Heart left ventricle (tissue), 16 donors: ENCODE results near the gene PEPD. TPM values are rescaled to one million over a fixed set of nuclear protein-coding genes. Genes with fewer than 3 reads are reported as not detected.
"Not testable (repeated sequence)": the region's sequence is repeated elsewhere in the genome, so short reads cannot be mapped to it uniquely, and the experiment has no call there.

ENCODE experiments used
- ATAC-seq, 4 donors: fragments of 200-7000 bp; cut with Tn5 transposase; one replicate each; pipeline ENCODE4 v1.9.1; 2020 to 2022; ENCODE audit warnings: moderate library complexity in 4 of 4, mild to moderate bottlenecking in 3 of 4, moderate number of reproducible peaks in 1 of 4
- DNase-seq, 5 donors: peaks; one replicate each; pipeline ENCODE4 v3.0.0-alpha.2; 2020
- H3K27ac ChIP-seq, 12 donors: fragments of 200-600 bp; sonication (generic) in 4 of 12; one replicate each; pipeline versions ENCODE4 v1.5.0 to v1.8.0; 2016 to 2022; ENCODE audit warnings: mild to moderate bottlenecking in 2 of 12
- H3K27me3 ChIP-seq, 9 donors: fragments of 200-600 bp; sonication (generic) in 2 of 9; one replicate each; pipeline versions ENCODE4 v1.5.1 to v1.8.0; 2016 to 2022; ENCODE audit warnings: mild to moderate bottlenecking in 3 of 9
- H3K36me3 ChIP-seq, 9 donors: fragments of 200-600 bp; sonication (generic) in 2 of 9; one replicate each; pipeline versions ENCODE4 v1.5.0 to v1.8.0; 2018 to 2022; ENCODE audit warnings: mild to moderate bottlenecking in 2 of 9
- H3K4me1 ChIP-seq, 12 donors: fragments of 200-600 bp; sonication (generic) in 4 of 12; one replicate each; pipeline versions ENCODE4 v1.5.0 to v1.8.0; 2016 to 2022; ENCODE audit warnings: mild to moderate bottlenecking in 3 of 12
- H3K4me3 ChIP-seq, 12 donors: fragments of 200-600 bp; sonication (generic) in 4 of 12; one replicate each; pipeline versions ENCODE4 v1.5.0 to v1.8.0; 2017 to 2022; ENCODE audit warnings: mild to moderate bottlenecking in 9 of 12, moderate library complexity in 4 of 12
- H3K9me3 ChIP-seq, 12 donors: fragments of 200-600 bp; sonication (generic) in 4 of 12; one replicate each; pipeline versions ENCODE4 v1.5.0 to v1.8.0; 2016 to 2022; ENCODE audit warnings: mild to moderate bottlenecking in 1 of 12
- CTCF ChIP-seq, 12 donors: fragments of 200-600 bp; sonication (generic) in 4 of 12; IDR thresholded peaks; one replicate each; pipeline versions ENCODE4 v1.5.0 to v1.8.0; 2018 to 2022; ENCODE audit warnings: antibody characterized with exemption in 12 of 12, mild to moderate bottlenecking in 5 of 12
- POLR2A ChIP-seq, 2 donors: fragments of 450-650 bp; IDR thresholded peaks; one replicate each; pipeline ENCODE4 v1.6.1; 2017; ENCODE audit warnings: antibody characterized with exemption in 2 of 2, mild to moderate bottlenecking in 2 of 2, moderate library complexity in 2 of 2
- WGBS, 4 donors: extraction: QIAGEN DNeasy Blood & Tissue Kit in 2 of 4; methylation state at CpG; one replicate each; pipeline versions ENCODE4 v1.1.5 to v1.1.7; 2013 to 2018; 5-methylcytosine and 5-hydroxymethylcytosine counted together
- intact Hi-C, 10 donors: fragments of 100-400 bp; cut with DNase I; formaldehyde crosslinking; loops; one replicate each; pipeline versions ENCODE4 v1.11.1 to v1.14.2; 2022
- polyA plus RNA-seq, 2 donors: library from polyadenylated mRNA; stranded (reverse); fragments of 200-250 nt; gene quantifications; one replicate each; pipeline ENCODE4 v1.2.3, GENCODE V29; 2013
- total RNA-seq, 9 donors: library from RNA; depleted of rRNA in 2 of 9; stranded (reverse); fragments of >200 nt in 2 of 9; fragmentation: NEBNext Ultra II Directional in 3 of 9; extraction: Animal tissue kit (Norgen Biotek cat#: 25700) in 3 of 9; gene quantifications; one replicate each; pipeline versions ENCODE4 v1.1.0 to v1.2.4, GENCODE V29; 2016 to 2023
- donor health status: ischemic (EF 13 %, LVEDD 7.1; RV severe dilation, severe dysfunction).
- donor health status: healthy with polysubstance abuse.
- donor health status: DM: no; HTN: yes; CAD: no.
- donor health status: DM: no; HTN: no; CAD: no.
- donor health status: ischemic (EF 25% LVEDD 6.9; RV normal size, moderate dysfunction).
- donor health status: ischemic (EF 25% LVEDD 5.7; RV mildly dilated, moderate dysfunction).
- donor health status: healthy.
- donor health status: DM: yes; HTN: yes; CAD: no.
- donor health status: ischemic (EF 35%, LVEDD 5.7; RV mildly dilated, moderate dysfunction).
- donor health status: nonischemic (EF 11% LVEDD 7.7; RV severe dilation, severe dysfunction).
- donor health status: DM: yes; HTN: yes; CAD: no.
- donor health status: PGD.
- donor health status: ischemic (EF 29% LVEDD 5.4; RV normal size, mild dysfunction).
- donor health status: nonischemic (EF 23%, LVEDD 6.1; RV moderate dilation, normal function).

PEPD gene
- total and polyA plus RNA-seq, 11 donors = 19.4 to 45.7 (median 29.9) TPM

- H3K27me3 ChIP-seq = no peaks in the 10 kb centered on the region
- no peak for ATAC-seq
Measured at GRCh38 chr19:33481863-33482262, 39.7 kb downstream of the PEPD start.

DNA sequence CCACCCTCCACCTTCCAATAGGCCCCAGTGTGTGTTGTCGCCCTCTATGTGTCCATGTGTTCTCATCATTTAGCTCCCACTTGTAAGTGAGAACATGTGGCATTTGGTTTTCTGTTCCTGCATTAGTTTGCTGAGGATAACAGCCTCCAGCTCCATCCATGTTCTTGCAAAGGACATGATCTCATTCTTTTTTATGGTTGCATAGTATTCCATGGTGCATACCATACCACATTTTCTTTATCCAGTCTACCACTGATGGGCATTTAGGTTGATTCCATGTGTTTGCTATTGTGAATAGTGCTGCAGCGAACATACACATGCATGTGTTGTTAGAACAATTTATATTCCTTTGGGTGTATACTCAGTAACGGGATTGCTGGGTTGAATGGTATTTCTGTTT is 42.0 kb downstream of the PEPD start:
- ATAC-seq, H3K4me1 ChIP-seq, DNase-seq, H3K27ac ChIP-seq, H3K27me3 ChIP-seq, H3K4me3 ChIP-seq, intact Hi-C loops: not testable (repeated sequence)
- Histone ChIP-seq H3K36me3 (peaks cover 0 to 36% (median 17%) of the 10 kb centered on the region in 9 donors), H3K9me3 (peaks cover 0 to 30% (median 0%) of the 10 kb centered on the region in 12 donors)
- 94 to 99% (median 98%) methylated on average over 2 to 3 of the region's 3 CpGs for WGBS, 4 donors

More at GRCh38 chr19:33481863-33482262, 39.7 kb downstream of the PEPD start:
- intact Hi-C loops = no loop called here
- Histone ChIP-seq H3K27ac (no peak overlapping the region), H3K36me3 (peaks cover 0 to 35% (median 14%) of the 10 kb centered on the region in 9 donors), H3K4me1 (peaks cover 0 to 4% (median 0%) of the 10 kb centered on the region in 12 donors), H3K9me3 (peaks cover 0 to 30% (median 0%) of the 10 kb centered on the region in 12 donors), H3K4me3 (no peak overlapping the region)
- TF ChIP-seq POLR2A (IDR thresholded peaks at IDR 0.05) (no peak), CTCF (IDR thresholded peaks at IDR 0.05) (no peak)
- no peak for DNase-seq
- 92 to 95% (median 93%) methylated on average over 4 of the region's 4 CpGs for WGBS, 4 donors

GRCh38 chr19:33477781-33478180 is 43.8 kb downstream of the PEPD start:
- Histone ChIP-seq H3K9me3 (peaks cover 0 to 18% (median 0%) of the 10 kb centered on the region in 12 donors), H3K36me3 (peaks cover 0 to 26% (median 18%) of the 10 kb centered on the region in 9 donors), H3K27ac (no peak overlapping the region), H3K4me1 (no peaks in the 10 kb centered on the region), H3K27me3 (no peaks in the 10 kb centered on the region), H3K4me3 (no peak overlapping the region)
- peak in 1 of 5 donors; percentile 22 for DNase-seq
- no peak for TF ChIP-seq POLR2A (IDR thresholded peaks at IDR 0.05)
- TF ChIP-seq CTCF (IDR thresholded peaks at IDR 0.05) = no peak
- intact Hi-C loops = no loop called here
- WGBS, 4 donors = 93 to 97% (median 95%) methylated on average over 10 of the region's 10 CpGs
- no peak for ATAC-seq

- H3K4me1 ChIP-seq = no peaks in the 10 kb centered on the region
- DNase-seq (peak in 2 of 5 donors; percentile 7 to 16), ATAC-seq (no peak)
- H3K27ac ChIP-seq = no peak overlapping the region
- no peak overlapping the region for H3K4me3 ChIP-seq
- TF ChIP-seq POLR2A (IDR thresholded peaks at IDR 0.05) (no peak), CTCF (IDR thresholded peaks at IDR 0.05) (no peak)
- no peaks in the 10 kb centered on the region for H3K27me3 ChIP-seq
- intact Hi-C loops = no loop called here
- 91 to 97% (median 93%) methylated on average over 11 of the region's 11 CpGs for WGBS, 4 donors
- H3K9me3 ChIP-seq = peaks cover 0 to 13% (median 0%) of the 10 kb centered on the region in 12 donors
- H3K36me3 ChIP-seq = peaks cover 0 to 25% (median 18%) of the 10 kb centered on the region in 9 donors
Measured at GRCh38 chr19:33476151-33476707, 45.4 kb downstream of the PEPD start.
